Activated CD4-positive, alpha-beta T cell treated with anti-CD3 and anti-CD28 coated beads, Interleukin-2, amount 50 U/mL, for 16 hours (primary cell): ENCODE measurements around the gene UBE2O.

Experiments used
- DNase-seq: peaks from one replicate; pipeline ENCODE4 v3.0.0-alpha.2; 2020

Gene UBE2O

DNA sequence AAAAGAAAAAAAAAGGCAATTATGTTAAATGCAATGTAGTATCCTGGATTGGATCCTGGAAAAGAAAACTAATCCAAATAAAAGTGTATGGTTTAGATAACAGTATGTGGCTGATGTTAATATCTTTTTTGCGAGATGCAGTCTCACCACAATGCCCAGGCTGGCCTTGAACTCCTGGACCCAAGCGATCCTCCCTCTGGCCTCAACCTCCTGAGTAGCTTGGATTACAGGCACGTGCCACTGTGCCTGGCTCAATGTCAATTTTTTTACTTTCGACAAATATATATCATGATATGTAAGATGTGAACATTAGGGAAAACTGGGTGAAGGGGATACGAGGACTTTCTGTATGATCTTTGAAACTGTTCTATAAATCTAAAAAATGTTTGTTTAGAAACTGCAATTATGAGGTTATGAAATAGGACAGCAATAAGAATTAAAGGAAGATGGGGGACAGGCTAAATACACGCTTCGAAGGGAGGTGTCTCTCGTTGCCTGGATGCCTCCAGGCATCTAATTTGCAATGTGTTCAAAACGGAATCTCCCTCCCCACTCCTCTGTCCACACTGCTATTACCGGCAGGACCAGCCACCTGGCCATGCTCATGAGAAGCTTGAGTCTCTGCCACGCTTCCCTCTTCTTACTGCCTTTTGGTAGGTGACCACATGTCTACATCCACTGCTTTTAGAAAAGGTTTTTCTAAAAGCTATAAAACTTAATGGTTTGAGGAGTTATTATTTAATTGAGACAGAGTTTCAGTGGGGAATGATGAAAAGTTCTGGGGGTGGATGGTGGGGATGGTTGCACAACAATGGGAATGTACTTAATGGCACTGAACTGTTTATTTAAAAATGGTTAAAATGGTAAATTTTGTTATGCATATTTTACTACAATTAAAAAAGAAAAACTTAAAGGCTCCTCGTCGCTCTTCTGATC is 15.2 kb downstream of the UBE2O start:
- DNase-seq = no peak

- no peak for DNase-seq
Observed at GRCh38 chr17:76435751-76436150, 17.2 kb downstream of the UBE2O start.

GRCh38 chr17:76434870-76435269 is 18.1 kb downstream of the UBE2O start:
- no peak for DNase-seq

DNA sequence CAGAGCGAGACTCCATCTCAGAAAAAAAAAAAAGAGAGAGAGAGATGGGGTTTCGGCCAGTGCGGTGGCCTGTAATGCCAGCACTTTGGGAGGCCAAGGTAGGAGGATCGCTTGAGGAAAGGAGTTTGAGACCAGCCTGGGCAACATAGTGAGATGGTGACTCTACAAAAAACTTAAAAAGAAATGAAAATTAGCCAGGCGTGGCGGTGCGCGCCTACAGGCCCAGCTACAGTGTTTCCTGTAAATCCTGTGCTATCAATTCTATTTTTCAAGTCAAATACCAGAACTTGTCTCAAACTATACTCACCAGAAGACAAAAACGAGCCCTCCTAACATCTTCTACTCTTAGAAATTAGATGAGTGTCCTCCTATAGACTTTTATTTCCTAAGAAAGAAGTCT is 19.3 kb downstream of the UBE2O start:
- DNase-seq = no peak

DNA sequence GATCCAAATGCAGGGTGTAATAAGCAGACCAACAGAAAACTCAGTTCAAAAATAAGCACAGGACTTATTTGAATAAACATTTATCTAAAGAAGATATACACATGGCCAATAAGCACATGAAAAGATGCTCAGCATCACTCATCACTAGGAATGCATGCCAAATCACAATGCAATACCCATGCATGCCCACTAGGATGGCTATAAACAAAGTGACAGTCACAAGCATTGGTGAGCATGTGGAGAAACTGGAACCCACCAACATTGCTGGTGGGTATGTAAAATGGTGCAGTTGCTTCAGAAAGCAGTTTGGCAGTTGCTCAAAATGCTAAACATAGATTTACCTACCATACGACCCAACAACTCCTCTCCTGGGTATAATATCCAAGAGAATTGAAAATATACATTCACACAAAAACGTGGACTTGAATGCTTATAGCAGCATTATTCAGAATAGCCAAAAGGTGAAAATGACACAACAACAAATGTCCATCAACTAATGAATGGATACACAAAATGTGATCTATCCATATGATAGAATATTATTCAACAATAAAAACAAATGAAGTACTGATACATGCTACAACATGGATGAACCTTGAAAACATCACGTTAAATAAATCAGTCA is 20.1 kb downstream of the UBE2O start:
- DNase-seq = no peak

GRCh38 chr17:76432004-76432403 is 20.9 kb downstream of the UBE2O start:
- DNase-seq = no peak

DNA sequence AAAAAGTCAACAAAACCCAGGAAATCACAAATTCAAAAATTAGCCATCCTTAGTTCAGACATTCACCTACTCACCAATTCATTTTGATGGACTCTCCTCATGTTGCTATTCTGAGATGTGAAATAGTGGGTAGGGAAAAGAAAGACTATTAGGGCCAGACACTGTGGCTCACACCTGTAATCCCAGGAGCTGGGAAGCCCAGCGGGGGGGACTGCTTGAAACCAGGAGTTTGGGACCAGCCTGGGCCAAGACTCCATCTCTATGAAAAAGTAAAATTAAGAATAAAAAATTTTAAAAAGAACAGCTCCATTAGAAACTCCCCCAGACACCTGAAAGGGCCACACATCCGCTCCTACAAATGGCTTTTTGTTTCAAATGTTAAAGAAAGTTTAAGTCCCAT is 21.4 kb downstream of the UBE2O start:
- DNase-seq = no peak

DNA sequence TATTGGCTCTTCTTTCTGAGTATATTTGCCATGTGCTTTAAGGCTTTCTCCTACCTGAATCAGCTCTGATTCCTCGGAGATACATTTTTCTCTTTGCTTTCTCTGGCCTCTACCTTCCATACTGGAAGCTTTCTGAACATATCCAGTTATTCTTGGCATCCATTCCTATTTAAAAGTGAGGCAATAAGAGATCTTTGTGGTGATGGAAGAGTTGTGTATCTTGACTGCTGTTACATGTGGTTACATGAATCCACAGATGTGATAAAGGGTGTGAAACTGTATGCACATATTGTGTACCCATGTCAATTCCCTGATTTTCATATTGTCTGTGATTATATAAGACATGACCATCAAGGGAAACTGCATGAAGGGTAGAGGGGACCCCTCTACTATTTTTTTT is 24.4 kb downstream of the UBE2O start:
- no peak for DNase-seq

GRCh38 chr17:76427501-76428231 is 25.3 kb downstream of the UBE2O start:
- DNase-seq = no peak

- no peak for DNase-seq
Observed at GRCh38 chr17:76426853-76427252, 26.1 kb downstream of the UBE2O start.

DNA sequence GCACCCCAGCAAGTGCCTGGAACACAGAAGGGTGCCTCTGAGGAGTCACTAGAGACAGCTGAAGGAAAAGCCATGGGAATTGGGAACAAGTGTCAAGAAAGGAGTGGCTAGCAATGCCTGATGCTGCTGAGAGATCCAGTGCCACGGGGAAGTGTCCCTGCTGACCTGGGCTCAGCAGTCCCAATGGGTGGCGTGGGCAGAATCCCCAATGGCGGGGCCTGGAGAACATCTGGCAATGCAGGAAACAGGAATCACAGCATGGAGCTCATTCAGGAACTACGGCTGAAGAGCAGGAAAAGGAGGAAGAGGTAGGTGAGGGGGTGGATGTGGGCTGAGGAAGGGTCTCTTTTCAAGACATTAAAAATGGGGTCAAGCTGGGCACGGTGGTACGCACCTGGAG is 30.1 kb downstream of the UBE2O start:
- no peak for DNase-seq

- DNase-seq = no peak
Observed at GRCh38 chr17:76422406-76422805, 30.5 kb downstream of the UBE2O start.

- no peak for DNase-seq
Observed at GRCh38 chr17:76421044-76421407, 31.9 kb downstream of the UBE2O start.

- DNase-seq = no peak
Observed at GRCh38 chr17:76420356-76421043, 32.5 kb downstream of the UBE2O start.

DNA sequence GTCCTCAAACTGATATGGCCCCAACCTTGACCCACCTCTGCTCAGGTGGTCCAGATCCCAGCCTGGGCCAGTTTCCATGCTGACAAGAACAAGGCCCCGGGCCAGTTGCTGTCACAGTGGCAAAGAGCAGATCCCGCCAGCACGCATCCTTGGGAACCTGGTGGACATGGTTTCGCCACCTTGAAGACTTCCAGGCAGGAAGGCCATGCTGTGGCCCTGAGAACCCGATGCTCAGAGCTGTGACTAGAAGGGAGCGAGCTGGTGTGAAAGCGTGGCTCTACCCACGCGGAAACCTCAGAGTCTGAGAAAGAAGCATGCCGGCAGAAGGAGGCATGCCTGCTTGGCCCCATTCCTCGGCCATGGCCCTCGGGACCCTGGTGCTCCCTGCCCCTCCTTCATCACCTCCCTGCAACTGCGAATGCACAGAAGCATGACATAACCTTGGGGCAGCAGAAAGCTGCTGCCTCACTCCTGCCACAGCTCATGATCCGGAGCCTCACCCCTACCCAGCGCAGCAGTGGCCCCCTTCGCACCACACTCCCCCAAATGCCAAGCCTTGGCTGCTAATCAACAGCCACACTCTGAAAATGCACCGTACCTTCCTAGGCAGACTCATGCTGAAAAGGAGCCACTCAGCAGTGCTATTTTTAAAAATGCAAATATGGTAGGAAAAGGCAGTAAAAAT is 33.2 kb downstream of the UBE2O start:
- no peak for DNase-seq

GRCh38 chr17:76417499-76418143 is 35.3 kb downstream of the UBE2O start:
- DNase-seq = no peak

DNA sequence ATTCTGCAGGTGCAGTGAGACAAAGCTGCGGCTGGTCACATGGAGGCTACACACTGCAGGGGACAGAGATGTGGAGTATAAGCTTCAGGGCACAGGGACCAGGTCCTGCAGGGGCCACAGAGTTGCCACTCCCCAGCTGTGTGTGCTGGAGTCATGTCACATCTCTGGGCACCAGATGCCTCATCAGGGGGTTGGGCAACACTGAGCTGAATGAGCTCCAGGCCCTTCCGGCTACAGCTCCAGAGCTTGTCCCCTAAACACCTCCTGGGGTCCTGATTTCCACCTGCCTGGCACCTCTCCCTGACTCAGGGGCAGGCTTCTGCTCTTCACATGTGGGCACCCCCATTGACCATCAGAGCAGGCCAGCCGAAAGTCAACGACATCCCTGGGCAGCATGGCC is 36.1 kb downstream of the UBE2O start:
- no peak for DNase-seq

DNA sequence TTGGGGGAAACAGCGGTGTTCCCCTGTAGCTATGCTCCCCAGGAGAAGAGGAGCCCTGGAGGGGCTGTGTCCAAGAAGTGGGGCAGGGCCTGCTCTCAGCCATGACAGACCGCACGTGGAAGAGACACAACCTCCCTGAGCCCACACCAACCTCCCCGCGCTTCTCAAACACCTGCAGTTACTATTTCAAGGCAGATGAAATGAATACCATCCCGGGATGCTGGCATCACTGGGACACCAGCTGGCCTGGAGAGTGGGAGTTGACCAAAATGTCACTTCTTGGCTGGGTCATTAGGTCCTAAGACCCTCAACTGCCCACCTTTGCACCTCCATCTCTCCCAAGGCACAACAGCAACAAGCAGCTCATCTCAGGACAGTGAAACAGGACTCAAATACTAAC is 36.5 kb downstream of the UBE2O start:
- DNase-seq = no peak

DNA sequence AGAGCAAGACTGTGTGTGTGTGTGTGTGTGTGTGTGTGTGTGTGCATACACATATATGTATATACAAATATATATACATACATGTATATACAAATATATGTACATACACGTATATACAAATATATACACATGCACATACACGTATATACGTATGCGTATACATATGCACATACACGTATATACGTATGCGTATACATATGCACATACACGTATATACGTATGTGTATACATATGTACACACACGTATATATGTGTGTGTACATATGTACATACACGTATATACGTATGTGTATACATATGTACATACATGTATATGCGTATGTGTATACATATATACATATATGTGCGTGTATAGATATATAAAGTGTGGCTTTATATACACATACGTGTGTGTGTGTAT is 37.2 kb downstream of the UBE2O start:
- DNase-seq = no peak

GRCh38 chr17:76414334-76415295 is 38.3 kb downstream of the UBE2O start:
- DNase-seq = no peak

DNA sequence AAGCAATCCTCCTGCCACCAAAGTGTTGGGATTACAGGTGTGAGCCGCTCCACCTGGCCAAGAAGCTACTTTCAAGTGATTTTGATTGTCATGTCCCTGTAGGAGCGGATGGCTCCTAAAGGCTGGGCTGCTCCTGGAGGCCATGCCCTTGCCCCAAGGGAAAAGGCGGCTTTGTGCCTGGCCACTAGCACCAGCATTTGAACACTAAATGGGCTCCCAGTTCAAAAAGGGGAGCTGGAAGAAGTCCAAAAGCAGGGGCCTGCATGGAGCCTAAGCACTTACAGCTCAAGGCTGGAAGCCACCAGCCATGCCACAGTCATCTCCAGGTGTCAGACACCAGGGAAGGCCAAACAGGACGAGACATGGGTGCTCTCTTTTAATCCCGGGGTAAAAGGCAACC is 41.7 kb downstream of the UBE2O start:
- DNase-seq = no peak
